ENCODE results near the gene PLGRKT. TPM values are rescaled to one million over a fixed set of nuclear protein-coding genes. Genes with fewer than 3 reads are reported as not detected.
"Not testable (repeated sequence)": the region's sequence is repeated elsewhere in the genome, so short reads cannot be mapped to it uniquely, and the experiment has no call there.

Gene PLGRKT
- total RNA-seq, 2 experiments from 2014 or later = 48.9 to 51.4 TPM

DNA sequence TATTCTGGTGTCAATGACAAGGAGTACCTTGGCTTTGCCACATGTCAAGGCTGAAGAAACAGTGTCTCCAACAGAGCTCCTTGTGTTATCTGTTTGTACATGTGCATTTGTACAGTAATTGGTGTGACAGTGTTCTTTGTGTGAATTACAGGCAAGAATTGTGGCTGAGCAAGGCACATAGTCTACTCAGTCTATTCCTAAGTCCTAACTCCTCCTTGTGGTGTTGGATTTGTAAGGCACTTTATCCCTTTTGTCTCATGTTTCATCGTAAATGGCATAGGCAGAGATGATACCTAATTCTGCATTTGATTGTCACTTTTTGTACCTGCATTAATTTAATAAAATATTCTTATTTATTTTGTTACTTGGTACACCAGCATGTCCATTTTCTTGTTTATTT lies 32.4 kb upstream of the PLGRKT start:
- Mint-ChIP-seq H3K27me3 (ENCODE audit: low read depth) (no peaks in the 10 kb centered on the region), H3K36me3 (ENCODE audit: low read depth) (peaks cover 41% of the 10 kb centered on the region), H3K27ac (no peak overlapping the region), H3K4me1 (ENCODE audit: low read depth) (peaks cover 18% of the 10 kb centered on the region), H3K4me3 (no peak overlapping the region), H3K9me3 (peaks cover 2% of the 10 kb centered on the region)
- CTCF ChIA-PET = interaction anchor here (1.0 kb wide), 1 partner anchor 9 kb away, joined by 3 read pairs; no protein-coding TSS in a partner anchor
- intact Hi-C loops (cut with micrococcal nuclease) = no loop called here
- no peak for DNase-seq

DNA sequence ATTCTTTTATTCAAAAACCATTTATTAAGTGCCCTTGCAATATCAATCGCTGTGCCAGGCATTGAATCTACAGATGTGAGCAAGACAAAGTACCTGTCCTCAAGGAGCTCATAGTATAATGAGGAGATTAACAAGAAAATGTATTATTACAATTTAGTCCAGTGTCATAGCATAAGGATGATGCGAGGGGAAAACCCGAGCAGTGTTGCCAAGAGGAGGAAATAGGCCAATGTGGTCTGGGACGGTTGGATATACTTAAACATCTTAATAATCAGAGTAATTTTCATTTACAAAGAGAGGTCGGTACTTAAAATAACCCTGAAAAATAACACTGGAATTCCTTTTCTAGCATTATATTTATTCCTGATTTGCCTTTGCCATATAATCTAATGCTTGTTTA lies 31.1 kb upstream of the PLGRKT start:
- intact Hi-C loops (cut with micrococcal nuclease) = no loop called here
- Mint-ChIP-seq H3K4me3 (no peak overlapping the region), H3K9me3 (no peaks in the 10 kb centered on the region), H3K36me3 (ENCODE audit: low read depth) (peaks cover 48% of the 10 kb centered on the region), H3K27me3 (ENCODE audit: low read depth) (no peaks in the 10 kb centered on the region), H3K4me1 (ENCODE audit: low read depth) (peaks cover 22% of the 10 kb centered on the region), H3K27ac (no peak overlapping the region)
- DNase-seq = no peak
- CTCF ChIA-PET = no interaction called here

DNA sequence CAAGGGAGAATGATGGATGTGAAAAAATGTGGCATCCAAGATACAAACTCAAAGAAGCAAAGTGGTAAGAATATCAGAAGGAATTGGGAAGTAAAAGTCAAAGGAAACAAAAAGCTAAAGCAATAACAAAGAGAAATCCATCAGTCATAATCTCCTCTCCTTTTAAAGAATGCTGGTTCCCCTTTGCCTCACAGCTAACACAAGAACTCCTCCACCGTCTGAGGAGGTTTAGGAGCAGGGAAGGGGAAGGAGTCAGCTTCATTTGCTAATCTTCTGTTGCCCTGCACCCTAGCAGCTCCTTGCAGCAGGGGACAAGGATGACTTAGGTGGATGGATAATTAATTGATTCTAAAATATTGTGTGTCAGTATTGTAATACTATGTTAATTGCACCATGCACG lies 29.0 kb upstream of the PLGRKT start:
- H3K36me3 Mint-ChIP-seq (ENCODE audit: low read depth) = peaks cover 60% of the 10 kb centered on the region
- no peaks in the 10 kb centered on the region for H3K9me3 Mint-ChIP-seq
- intact Hi-C loops (cut with micrococcal nuclease) = no loop called here
- H3K4me1 Mint-ChIP-seq (ENCODE audit: low read depth) = peaks cover 25% of the 10 kb centered on the region
- CTCF ChIA-PET = interaction anchor here (0.6 kb wide), 1 partner anchor 12 kb away, joined by 3 read pairs; no protein-coding TSS in a partner anchor
- H3K27me3 Mint-ChIP-seq (ENCODE audit: low read depth) = no peaks in the 10 kb centered on the region
- H3K4me3 Mint-ChIP-seq = no peak overlapping the region
- no peak for DNase-seq
- no peak overlapping the region for H3K27ac Mint-ChIP-seq

- Mint-ChIP-seq H3K4me1 (ENCODE audit: low read depth) (peaks cover 27% of the 10 kb centered on the region), H3K9me3 (no peaks in the 10 kb centered on the region), H3K4me3 (no peak overlapping the region), H3K27ac (no peak overlapping the region), H3K36me3 (ENCODE audit: low read depth) (peaks cover 60% of the 10 kb centered on the region), H3K27me3 (ENCODE audit: low read depth) (no peaks in the 10 kb centered on the region)
- CTCF ChIA-PET = no interaction called here
- no peak for DNase-seq
- intact Hi-C loops (cut with micrococcal nuclease) = no loop called here
These were observed 28.3 kb upstream of the PLGRKT start for GRCh38 chr9:5466005-5466404.

DNA sequence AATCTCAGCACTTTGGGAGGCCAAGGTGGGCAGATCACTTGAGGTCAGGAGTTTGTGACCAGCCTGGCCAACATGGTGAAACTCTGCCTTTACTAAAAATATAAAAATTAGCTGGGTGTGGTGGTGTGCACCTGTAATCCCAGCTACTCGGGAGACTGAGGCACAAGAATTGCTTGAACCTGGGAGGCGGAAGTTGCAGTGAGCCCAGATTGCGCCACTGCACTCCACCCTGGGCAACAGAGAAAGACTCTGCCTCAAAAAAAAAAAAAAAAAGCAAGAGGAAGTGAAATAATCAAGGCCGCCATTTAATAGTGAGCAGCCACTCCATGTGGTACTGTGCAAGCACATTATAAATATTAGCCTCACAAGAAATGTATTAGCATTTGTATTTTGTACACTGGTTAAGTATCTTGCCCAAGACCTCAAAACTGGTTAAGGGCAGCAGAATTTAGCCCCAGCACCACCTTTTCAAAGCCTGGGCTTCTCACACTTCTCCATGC lies 27.2 kb upstream of the PLGRKT start:
- H3K4me3 Mint-ChIP-seq; intact Hi-C loops (cut with micrococcal nuclease); H3K27ac Mint-ChIP-seq; DNase-seq; H3K9me3 Mint-ChIP-seq; H3K27me3 Mint-ChIP-seq (ENCODE audit: low read depth): not testable (repeated sequence)
- peaks cover 60% of the 10 kb centered on the region for H3K36me3 Mint-ChIP-seq (ENCODE audit: low read depth)
- peaks cover 33% of the 10 kb centered on the region for H3K4me1 Mint-ChIP-seq (ENCODE audit: low read depth)
- CTCF ChIA-PET = interaction anchor here (1.1 to 1.4 kb wide), 3 partner anchors 10 to 124 kb away, joined by 4 to 5 read pairs (median 4); partner anchors contain the start of gene CD274

- H3K9me3 Mint-ChIP-seq = no peaks in the 10 kb centered on the region
- peaks cover 61% of the 10 kb centered on the region for H3K4me1 Mint-ChIP-seq (ENCODE audit: low read depth)
- DNase-seq = no peak
- H3K27ac Mint-ChIP-seq = peak overlapping the region; percentile 84
- CTCF ChIA-PET = interaction anchor here (0.6 to 4.1 kb wide), 8 partner anchors 10 to 701 kb away, joined by 3 to 19 read pairs (median 4); partner anchors contain the start of gene CD274
- H3K4me3 Mint-ChIP-seq = peak overlapping the region; percentile 57
- H3K27me3 Mint-ChIP-seq (ENCODE audit: low read depth) = no peaks in the 10 kb centered on the region
- intact Hi-C loops (cut with micrococcal nuclease) = no loop called here
- H3K36me3 Mint-ChIP-seq (ENCODE audit: low read depth) = peaks cover 61% of the 10 kb centered on the region
These were observed 22.4 kb upstream of the PLGRKT start for GRCh38 chr9:5460157-5460556.

- Mint-ChIP-seq H3K4me1 (ENCODE audit: low read depth) (peaks cover 65% of the 10 kb centered on the region), H3K9me3 (no peaks in the 10 kb centered on the region), H3K27me3 (ENCODE audit: low read depth) (no peaks in the 10 kb centered on the region), H3K27ac (peak overlapping the region; percentile 84), H3K36me3 (ENCODE audit: low read depth) (peaks cover 55% of the 10 kb centered on the region), H3K4me3 (peak overlapping the region; percentile 57)
- CTCF ChIA-PET = interaction anchor here (0.6 to 4.1 kb wide), 11 partner anchors 9 to 940 kb away, joined by 3 to 19 read pairs (median 4); partner anchors contain the start of gene CD274
- DNase-seq = peak; percentile 61
- intact Hi-C loops (cut with micrococcal nuclease) = loop anchor here (1.0 to 5.0 kb wide), 23 partner anchors 9 to 1982 kb away; partner anchors contain the start of genes CD274, PDCD1LG2, PLGRKT and RFX3
These were observed 21.6 kb upstream of the PLGRKT start for GRCh38 chr9:5459289-5459829.

GRCh38 chr9:5455181-5455580 lies 17.5 kb upstream of the PLGRKT start:
- Mint-ChIP-seq H3K4me3 (peak overlapping the region; percentile 65), H3K4me1 (ENCODE audit: low read depth) (peaks cover 72% of the 10 kb centered on the region), H3K36me3 (ENCODE audit: low read depth) (peaks cover 42% of the 10 kb centered on the region), H3K27ac (peak overlapping the region; percentile 82), H3K9me3 (no peaks in the 10 kb centered on the region), H3K27me3 (ENCODE audit: low read depth) (no peaks in the 10 kb centered on the region)
- CTCF ChIA-PET = interaction anchor here (0.7 to 1.5 kb wide), 3 partner anchors 9 to 135 kb away, joined by 4 read pairs; no protein-coding TSS in a partner anchor
- intact Hi-C loops (cut with micrococcal nuclease) = loop anchor here (1.0 to 5.0 kb wide), 15 partner anchors 18 to 1978 kb away; partner anchors contain the start of genes PDCD1LG2, PLGRKT and RFX3
- no peak for DNase-seq

- intact Hi-C loops (cut with micrococcal nuclease) = loop anchor here (2.0 kb wide), 2 partner anchors 457 to 961 kb away; no protein-coding TSS in a partner anchor
- H3K27me3 Mint-ChIP-seq (ENCODE audit: low read depth) = no peaks in the 10 kb centered on the region
- H3K27ac Mint-ChIP-seq = peak overlapping the region; percentile 86
- H3K4me1 Mint-ChIP-seq (ENCODE audit: low read depth) = peaks cover 66% of the 10 kb centered on the region
- DNase-seq = peak; percentile 42
- H3K36me3 Mint-ChIP-seq (ENCODE audit: low read depth) = peaks cover 29% of the 10 kb centered on the region
- H3K9me3 Mint-ChIP-seq = no peaks in the 10 kb centered on the region
- H3K4me3 Mint-ChIP-seq = peak overlapping the region; percentile 48
- CTCF ChIA-PET = no interaction called here
These were observed 15.9 kb upstream of the PLGRKT start for GRCh38 chr9:5453673-5454072.

DNA sequence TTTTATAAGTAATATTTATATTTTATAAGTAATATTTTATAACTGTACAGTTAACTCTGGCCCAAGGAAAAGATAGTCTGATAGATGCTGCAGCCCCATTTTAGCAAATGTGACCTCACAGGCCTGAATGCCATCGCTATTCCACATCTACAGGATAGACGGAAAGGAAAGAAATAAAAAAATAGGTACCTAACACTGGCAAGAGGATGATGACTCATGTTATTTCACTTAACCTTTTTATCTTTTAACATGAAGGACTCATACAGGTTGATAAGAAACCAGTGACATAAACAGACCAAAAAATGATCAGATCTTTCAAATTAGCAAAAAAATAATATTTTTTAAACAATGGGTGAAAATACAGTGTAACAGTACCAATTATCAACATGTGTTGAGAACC lies 15.3 kb upstream of the PLGRKT start:
- Mint-ChIP-seq H3K36me3 (ENCODE audit: low read depth) (peaks cover 23% of the 10 kb centered on the region), H3K4me1 (ENCODE audit: low read depth) (peaks cover 66% of the 10 kb centered on the region)
- CTCF ChIA-PET = interaction anchor here (0.6 to 1.2 kb wide), 2 partner anchors 134 to 147 kb away, joined by 4 to 6 read pairs; no protein-coding TSS in a partner anchor

GRCh38 chr9:5452286-5452609 lies 14.5 kb upstream of the PLGRKT start:
- CTCF ChIA-PET = interaction anchor here (0.6 to 1.2 kb wide), 2 partner anchors 135 to 148 kb away, joined by 4 to 6 read pairs; no protein-coding TSS in a partner anchor
- Mint-ChIP-seq H3K4me1 (ENCODE audit: low read depth) (peaks cover 66% of the 10 kb centered on the region), H3K27ac (peak overlapping the region; percentile 92), H3K36me3 (ENCODE audit: low read depth) (peaks cover 15% of the 10 kb centered on the region), H3K27me3 (ENCODE audit: low read depth) (no peaks in the 10 kb centered on the region), H3K9me3 (no peaks in the 10 kb centered on the region), H3K4me3 (peak overlapping the region; percentile 89)
- intact Hi-C loops (cut with micrococcal nuclease) = loop anchor here (2.0 kb wide), 1 partner anchor 963 kb away; no protein-coding TSS in a partner anchor
- no peak for DNase-seq

More for the DNA sequence above, 15.3 kb upstream of the PLGRKT start:
- Mint-ChIP-seq H3K27me3 (ENCODE audit: low read depth) (no peaks in the 10 kb centered on the region), H3K4me3 (peak overlapping the region; percentile 70), H3K9me3 (no peaks in the 10 kb centered on the region), H3K27ac (peak overlapping the region; percentile 86)
- intact Hi-C loops (cut with micrococcal nuclease) = loop anchor here (2.0 kb wide), 1 partner anchor 962 kb away; no protein-coding TSS in a partner anchor
- DNase-seq = no peak

GRCh38 chr9:5450359-5451091 lies 12.8 kb upstream of the PLGRKT start, which contains the start of gene CD274:
CD274 (plus strand) TSS chr9:5450542; CDS start chr9:5456114, 5,572 bp downstream.
- intact Hi-C loops (cut with micrococcal nuclease) = loop anchor here (1.0 to 2.0 kb wide), 6 partner anchors 9 to 466 kb away; partner anchors contain the start of genes ERMP1, JAK2 and PLGRKT
- Mint-ChIP-seq H3K4me1 (ENCODE audit: low read depth) (peaks cover 65% of the 10 kb centered on the region), H3K27ac (peak within 1 kb of the TSS; percentile 92), H3K9me3 (no peaks in the 10 kb centered on the region), H3K4me3 (peak within 1 kb of the TSS; percentile 89), H3K36me3 (ENCODE audit: low read depth) (peaks cover 8% of the 10 kb centered on the region), H3K27me3 (ENCODE audit: low read depth) (no peaks in the 10 kb centered on the region)
- CTCF ChIA-PET = interaction anchor here (0.6 to 5.6 kb wide), 22 partner anchors 8 to 264 kb away, joined by 3 to 79 read pairs (median 6); partner anchors contain the start of genes PDCD1LG2 and PLGRKT
- DNase-seq = peak; percentile 83

Measured in activated naive CD4-positive, alpha-beta T cell treated with anti-CD3 and anti-CD28 coated beads for 36 hours (primary cell).